K562 (cell line): ENCODE measurements around the gene TMEM178A. TPM values are rescaled to one million over a fixed set of nuclear protein-coding genes. Genes with fewer than 3 reads are reported as not detected.
A peak's percentile ranks its signal among the peaks of the same experiment; 100 is the strongest.

Experiments used
- ATAC-seq: fragments of 200-7000 bp; cut with Tn5 transposase; 3 replicates; pipeline ENCODE4 v1.9.1; 2020; ENCODE audit warnings: moderate library complexity
- BruUV-seq: library from RNA; stranded (reverse); fragments of 400-500 nt; replicated peaks from 2 replicates; lab custom pipeline; 2021; lab: Mats Ljungman, UMichigan
- CTCF ChIA-PET: fragments of 300-600 bp; formaldehyde crosslinking; extraction: SDS; loops from one replicate; lab custom pipeline; 2021; ENCODE audit warnings: low intra/inter-chr PET ratio; lab: Yijun Ruan, JAX
- POLR2A ChIA-PET: fragments of 300-600, 350-650 bp; sonication (Branson Sonifier 250); formaldehyde crosslinking; extraction: SDS; loops from one replicate; lab custom pipeline; 2021; ENCODE audit warnings: antibody characterized with exemption, inconsistent platforms; lab: Yijun Ruan, JAX
- DNase-seq, 4 experiments: peaks; one replicate each; pipeline versions ENCODE4 v3.0.0 to v3.0.0-alpha.2; 2011 to 2018; ENCODE audit warnings: low spot score in 3 of 4, mixed read lengths in 3 of 4; ENCODE audit errors: extremely low read depth in 1 of 4
- FAIRE-seq: peaks from 2 replicates; lab custom pipeline; 2011; peaks lifted over from hg19 to GRCh38; lab: Jason Lieb, UNC
- H2AFZ ChIP-seq: 2 replicates; pipeline ENCODE4 v1.6.0; 2011; ENCODE audit warnings: low read depth, low read length, control low read depth, inconsistent platforms
- H3K27ac ChIP-seq: fragments of 200-600 bp; 3 replicates; pipeline ENCODE4 v1.8.0; 2011; ENCODE audit warnings: low read depth, mild to moderate bottlenecking, control low read depth, inconsistent platforms, low read length, moderate library complexity, mixed read lengths; ENCODE audit errors: extremely low read depth
- H3K27me3 ChIP-seq, 2 experiments: fragments of 300-600 bp in 1 of 2; 2 replicates in 1 of 2; 3 replicates in 1 of 2; pipeline versions ENCODE4 v1.6.0 to v1.8.0; 2011; ENCODE audit warnings: inconsistent platforms in 2 of 2, low read length in 2 of 2, mild to moderate bottlenecking in 1 of 2, mixed read lengths in 1 of 2, moderate library complexity in 1 of 2; ENCODE audit not compliant: control insufficient read depth in 2 of 2, insufficient read depth in 2 of 2
- H3K36me3 ChIP-seq: fragments of 300-600 bp; 3 replicates; pipeline ENCODE4 v1.8.0; 2011; ENCODE audit warnings: mild to moderate bottlenecking, low read length, inconsistent platforms; ENCODE audit not compliant: control insufficient read depth, insufficient read depth
- H3K4me1 ChIP-seq, 2 experiments: fragments of 200-600 bp in 1 of 2; replicated peaks in 1 of 2; 2 replicates in 1 of 2; 3 replicates in 1 of 2; pipeline versions ENCODE4 v1.5.1 to v1.8.0; 2011; ENCODE audit warnings: inconsistent platforms in 2 of 2, low read length in 2 of 2, mild to moderate bottlenecking in 1 of 2, mixed read lengths in 1 of 2, moderate library complexity in 1 of 2; ENCODE audit not compliant: control insufficient read depth in 2 of 2, insufficient read depth in 2 of 2
- H3K4me2 ChIP-seq: 2 replicates; pipeline ENCODE4 v1.6.1; 2011; ENCODE audit warnings: low read length, control low read depth, inconsistent platforms, mixed read lengths; ENCODE audit not compliant: insufficient read depth
- H3K4me3 ChIP-seq: fragments of 200-600 bp; sonication (generic), shearing (Covaris generic); 2 replicates; pipeline ENCODE4 v1.5.1; 2016; ENCODE audit warnings: control low read depth, inconsistent platforms
- H3K79me2 ChIP-seq: fragments of 200-600 bp; 3 replicates; pipeline ENCODE4 v1.8.0; 2011; ENCODE audit warnings: low read length, inconsistent platforms; ENCODE audit not compliant: control insufficient read depth, insufficient read depth
- H3K9ac ChIP-seq, 2 experiments: 2 replicates each; pipeline versions ENCODE4 v1.6.0 to v1.6.1; 2011; ENCODE audit warnings: low read depth in 2 of 2, low read length in 2 of 2, control low read depth in 1 of 2, inconsistent platforms in 1 of 2, mild to moderate bottlenecking in 1 of 2, mixed read lengths in 1 of 2; ENCODE audit not compliant: insufficient read depth in 1 of 2
- H3K9me1 ChIP-seq: one replicate; pipeline ENCODE4 v1.6.0; 2011; ENCODE audit warnings: inconsistent platforms, mild to moderate bottlenecking, low read length, moderate library complexity; ENCODE audit not compliant: control insufficient read depth, insufficient read depth
- H3K9me3 ChIP-seq: replicated peaks from 2 replicates; pipeline ENCODE4 v1.5.1; 2011; ENCODE audit warnings: low read depth, low read length, inconsistent platforms; ENCODE audit not compliant: control insufficient read depth, insufficient read depth
- H4K20me1 ChIP-seq: replicated peaks from 2 replicates; pipeline ENCODE4 v1.6.1; 2011; ENCODE audit warnings: low read length, inconsistent platforms, mixed read lengths; ENCODE audit not compliant: control insufficient read depth, insufficient read depth
- CEBPB ChIP-seq: fragments of 450-650 bp; IDR thresholded peaks from 2 replicates; pipeline ENCODE4 v1.6.1; 2016; ENCODE audit warnings: missing genetic modification characterization, missing compliant biosample characterization
- CEBPG ChIP-seq, 3 experiments: fragments of 200-800 bp in 1 of 3; sonication (Bioruptor generic) in 1 of 3; sonication (generic) in 1 of 3; formaldehyde crosslinking in 1 of 3; IDR thresholded peaks in 2 of 3; conservative IDR thresholded peaks in 1 of 3; 2 replicates each; pipeline versions ENCODE4 v1.6.1 to v1.8.0; 2016 to 2022; ENCODE audit warnings: missing compliant biosample characterization in 2 of 3, missing genetic modification characterization in 2 of 3, mild to moderate bottlenecking in 1 of 3, missing genetic modification reagents in 1 of 3
- FIP1L1 ChIP-seq: fragments of 200-400 bp; formaldehyde crosslinking; IDR thresholded peaks from 2 replicates; pipeline ENCODE4 v1.6.1; 2018; ENCODE audit warnings: mild to moderate bottlenecking, low read depth, low read length; ENCODE audit not compliant: poor library complexity, severe bottlenecking
- FOXP1 ChIP-seq: sonication (generic); formaldehyde crosslinking; IDR thresholded peaks from 2 replicates; pipeline ENCODE4 v1.8.0; 2022; ENCODE audit warnings: mild to moderate bottlenecking, missing genetic modification reagents
- GTF2F1 ChIP-seq: IDR thresholded peaks from 2 replicates; pipeline ENCODE4 v1.6.1; 2011; ENCODE audit warnings: low read depth, low read length, improper control_type of control experiment
- NCOA4 ChIP-seq: fragments of 450-650 bp; IDR thresholded peaks from 2 replicates; pipeline ENCODE4 v1.6.1; 2018; ENCODE audit warnings: mild to moderate bottlenecking; ENCODE audit not compliant: partially characterized antibody
- NFYB ChIP-seq: IDR thresholded peaks from 2 replicates; pipeline ENCODE4 v1.6.1; 2011; ENCODE audit warnings: mild to moderate bottlenecking, moderate library complexity; ENCODE audit not compliant: insufficient read length; ENCODE audit errors: extremely low read depth
- SREBF1 ChIP-seq: fragments of 150-350 bp; IDR thresholded peaks from 2 replicates; pipeline ENCODE4 v1.6.1; 2014; ENCODE audit warnings: antibody characterized with exemption, low read depth, low read length, borderline replicate concordance
- TAL1 ChIP-seq: fragments of 450-650 bp; IDR thresholded peaks from 2 replicates; pipeline ENCODE4 v1.6.1; 2016; ENCODE audit warnings: mild to moderate bottlenecking
- ZNF280B ChIP-seq: fragments of 250-450 bp; sonication (Bioruptor Pico); IDR thresholded peaks from 2 replicates; pipeline ENCODE4 v1.5.1; 2021; ENCODE audit warnings: mild to moderate bottlenecking
- ZNF586 ChIP-seq: fragments of 450-650 bp; formaldehyde crosslinking; conservative IDR thresholded peaks from 2 replicates; pipeline ENCODE4 v1.4.0; 2020; ENCODE audit warnings: mild to moderate bottlenecking, moderate library complexity
- ZNF644 ChIP-seq: fragments of 200-800 bp; sonication (Bioruptor generic); IDR thresholded peaks from 2 replicates; pipeline ENCODE4 v1.6.1; 2016; ENCODE audit warnings: low read depth, missing genetic modification characterization, missing compliant biosample characterization
- WGBS: fragments of 100-300 bp; shearing (Covaris generic); methylation state at CpG from one replicate; pipeline ENCODE4 v1.1.6; 2016; ENCODE audit warnings: low coverage, mixed read lengths; ENCODE audit not compliant: insufficient coverage; ENCODE audit errors: missing lambda C conversion rate; 5-methylcytosine and 5-hydroxymethylcytosine counted together
- in situ Hi-C: fragments of 300-500 bp; cut with MboI; formaldehyde crosslinking; loops from 4 replicates; pipeline ENCODE4 v1.15.0; 2018; ENCODE audit warnings: inconsistent platforms, mixed read lengths
- intact Hi-C: fragments of 100-400 bp; cut with micrococcal nuclease; formaldehyde crosslinking; loops from 2 replicates; pipeline ENCODE4 v1.14.2; 2022
- polyA plus RNA-seq, 8 experiments: library from polyadenylated mRNA; depleted of rRNA in 4 of 8; stranded (reverse) in 5 of 8; unstranded in 3 of 8; fragments of >200 nt; fragmentation: Nextera tagmentation in 2 of 8; fragmentation: Illumina TruSeq in 1 of 8; extraction: Ambion mirVana in 2 of 8; extraction: Trizol in 1 of 8; gene quantifications; 2 replicates each; pipeline versions ENCODE4 v1.2.1 to v1.2.3, GENCODE V29; 2011 to 2014; ENCODE audit warnings: inconsistent platforms in 1 of 8, missing spikeins in 1 of 8
- total RNA-seq, 7 experiments: library from RNA; depleted of rRNA in 6 of 7; stranded (reverse); fragments of >200 nt in 6 of 7; fragmentation: Illumina TruSeq in 2 of 7; extraction: Trizol in 2 of 7; gene quantifications; 2 replicates each; pipeline versions ENCODE4 v1.2.1 to v1.2.3, GENCODE V29; 2011 to 2021; ENCODE audit warnings: low replicate concordance in 1 of 7
- TF ChIP-seq, protein P1 (sequence below): fragments of 450-650 bp; formaldehyde crosslinking; IDR thresholded peaks from 2 replicates; pipeline ENCODE4 v1.4.0; 2020; ENCODE audit warnings: mild to moderate bottlenecking, moderate library complexity

The TMEM178A gene
- total and polyA plus RNA-seq, 9 of the 15 experiments (the other 6 are each of a cell fraction or from before 2014, with no cell fraction given), result 0.04 to 0.17 TPM; not detected in 7

GRCh38 chr2:39706312-39706711 lies 40.6 kb downstream of the TMEM178A start:
- no peaks in the 10 kb centered on the region for H3K79me2 ChIP-seq
- WGBS, result 4% methylated on average over 1 of the region's 1 CpG
- H3K9me1 ChIP-seq, result no peaks in the 10 kb centered on the region
- no peak overlapping the region for H3K4me3 ChIP-seq
- H3K4me1 ChIP-seq, result no peaks in the 10 kb centered on the region
- no peak overlapping the region for H3K27ac ChIP-seq
- in situ Hi-C loops, result no loop called here
- DNase-seq, result no peak
- no peak for FAIRE-seq
- no peak for TF ChIP-seq CEBPG (CRISPR knock-in tag; IDR thresholded peaks at IDR 0.05)
- TF ChIP-seq CEBPG (tag; conservative IDR thresholded peaks at IDR 0.05 in 1 of 2, IDR thresholded peaks at IDR 0.05 in 1 of 2), result peak; percentile 11 to 56; a peak in 2 of 4 replicates
- no peak for TF ChIP-seq NCOA4
- peak; percentile 63 for TF ChIP-seq CEBPB (tag)
- TF ChIP-seq, all 486 proteins: peak for 2
- Histone ChIP-seq H2AFZ (no peak overlapping the region), H4K20me1 (no peaks in the 10 kb centered on the region), H3K27me3 (peaks cover 11 to 25% of the 10 kb centered on the region in 2 experiments), H3K4me2 (no peak overlapping the region), H3K9me3 (peaks cover 3% of the 10 kb centered on the region), H3K9ac (no peak overlapping the region), H3K36me3 (no peaks in the 10 kb centered on the region)
- CTCF ChIA-PET, result no interaction called here
- POLR2A ChIA-PET, result interaction anchor here (1.1 kb wide), 1 partner anchor 14 kb away, joined by 3 read pairs; no protein-coding TSS in a partner anchor
- no TSS peak for BruUV-seq
- intact Hi-C loops, result no loop called here
- ATAC-seq, result no peak

GRCh38 chr2:39706945-39707344 lies 41.2 kb downstream of the TMEM178A start:
- FAIRE-seq, result no peak
- TF ChIP-seq FOXP1 (CRISPR knock-in tag), result no peak
- no peak for TF ChIP-seq ZNF644 (tag)
- TF ChIP-seq FIP1L1, result no peak
- TF ChIP-seq ZNF280B, result no peak
- TF ChIP-seq NFYB, result no peak
- no peak for TF ChIP-seq TAL1
- TF ChIP-seq GTF2F1, result no peak
- TF ChIP-seq, protein P1, sequence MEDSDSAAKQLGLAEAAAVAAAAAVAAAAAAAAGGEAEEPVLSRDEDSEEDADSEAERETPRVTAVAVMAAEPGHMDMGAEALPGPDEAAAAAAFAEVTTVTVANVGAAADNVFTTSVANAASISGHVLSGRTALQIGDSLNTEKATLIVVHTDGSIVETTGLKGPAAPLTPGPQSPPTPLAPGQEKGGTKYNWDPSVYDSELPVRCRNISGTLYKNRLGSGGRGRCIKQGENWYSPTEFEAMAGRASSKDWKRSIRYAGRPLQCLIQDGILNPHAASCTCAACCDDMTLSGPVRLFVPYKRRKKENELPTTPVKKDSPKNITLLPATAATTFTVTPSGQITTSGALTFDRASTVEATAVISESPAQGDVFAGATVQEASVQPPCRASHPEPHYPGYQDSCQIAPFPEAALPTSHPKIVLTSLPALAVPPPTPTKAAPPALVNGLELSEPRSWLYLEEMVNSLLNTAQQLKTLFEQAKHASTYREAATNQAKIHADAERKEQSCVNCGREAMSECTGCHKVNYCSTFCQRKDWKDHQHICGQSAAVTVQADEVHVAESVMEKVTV, result no peak
- no peak for TF ChIP-seq SREBF1
- TF ChIP-seq ZNF586 (CRISPR knock-in tag), result no peak

More at GRCh38 chr2:39706945-39707344, 41.2 kb downstream of the TMEM178A start:
- Histone ChIP-seq H3K9ac (no peak overlapping the region), H3K27me3 (peaks cover 11 to 25% of the 10 kb centered on the region in 2 experiments), H4K20me1 (no peaks in the 10 kb centered on the region), H3K27ac (no peak overlapping the region), H3K4me1 (no peaks in the 10 kb centered on the region), H3K79me2 (no peaks in the 10 kb centered on the region), H3K9me1 (no peaks in the 10 kb centered on the region), H3K4me2 (no peak overlapping the region), H3K36me3 (no peaks in the 10 kb centered on the region), H3K9me3 (peaks cover 1% of the 10 kb centered on the region), H3K4me3 (no peak overlapping the region), H2AFZ (no peak overlapping the region)
- WGBS, result 4% methylated on average over 8 of the region's 8 CpGs
- intact Hi-C loops, result no loop called here
- DNase-seq (no peak), ATAC-seq (no peak)
- ChIA-PET CTCF (no interaction called here), POLR2A (interaction anchor here (1.1 kb wide), 1 partner anchor 13 kb away, joined by 3 read pairs; no protein-coding TSS in a partner anchor)
- BruUV-seq, result no TSS peak
- in situ Hi-C loops, result no loop called here
